Measurements from ENCODE around the gene BRAP.

- no peak for TF ChIP-seq CTCF (IDR thresholded peaks at IDR 0.05)
- no peak for TF ChIP-seq ZFX (IDR thresholded peaks at IDR 0.05; ENCODE audit: borderline replicate concordance)
Observed at GRCh38 chr12:111730420-111730819, 44.7 kb upstream of the BRAP start.

Data from 22Rv1 (cell line).